ENCODE data around the gene PDLIM3.
"Not testable (repeated sequence)": the region's sequence is repeated elsewhere in the genome, so short reads cannot be mapped to it uniquely, and the experiment has no call there.

The PDLIM3 gene

DNA sequence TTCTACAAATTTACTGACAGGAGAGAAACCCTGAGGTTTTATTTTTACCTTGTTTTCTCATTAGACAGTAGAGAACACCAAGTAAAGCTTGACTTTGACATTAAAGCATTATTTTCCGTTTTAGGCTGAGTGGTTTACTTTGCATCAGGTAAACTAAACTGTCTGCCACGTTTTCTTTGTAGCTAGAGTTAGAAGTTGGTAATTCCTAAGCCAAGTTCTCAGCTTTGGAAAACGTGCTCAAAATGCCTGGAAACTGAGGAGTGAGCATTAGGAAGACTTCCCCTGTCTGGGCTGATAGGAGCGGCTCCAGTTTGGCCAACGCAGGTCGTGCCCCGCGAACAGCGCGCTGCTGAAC is 819 bp downstream of the PDLIM3 start:
- TF ChIP-seq CTCF (IDR thresholded peaks at IDR 0.05; ENCODE audit: low read depth, low read length, missing control alignments) = no peak
- DNase-seq (ENCODE audit: extremely low read depth, low read depth) = no peak
- H3K4me3 ChIP-seq (replicated peaks; ENCODE audit: low read depth, low read length) = no peak overlapping the region; the same call in 1 of the 2 replicates

DNA sequence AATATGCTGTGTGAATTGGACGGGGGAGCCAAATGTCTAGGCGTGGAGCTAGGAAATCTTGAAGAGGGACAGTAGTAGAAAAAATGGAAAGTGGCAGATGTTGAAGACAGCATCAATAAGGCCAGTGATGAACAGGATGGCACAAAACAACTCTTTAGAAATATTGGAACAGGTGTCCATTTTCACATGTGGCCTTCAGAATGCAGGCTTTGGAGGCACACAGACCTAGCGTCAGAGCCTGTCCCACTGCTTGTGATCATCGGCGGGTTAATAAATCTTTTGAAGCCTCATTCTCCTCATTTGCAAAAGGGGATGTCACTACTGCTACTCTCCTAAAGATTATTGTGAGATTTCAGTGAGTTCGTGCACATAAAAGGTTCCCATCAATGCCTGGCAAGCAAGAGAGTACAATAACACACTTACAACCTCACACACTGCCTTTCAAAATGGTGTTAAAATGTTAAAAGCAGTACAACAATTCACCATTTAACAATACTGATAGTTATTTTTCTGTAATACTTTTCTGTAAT is 2.4 kb downstream of the PDLIM3 start:
- no peak for DNase-seq (ENCODE audit: extremely low read depth, low read depth)
- TF ChIP-seq CTCF (IDR thresholded peaks at IDR 0.05; ENCODE audit: low read depth, low read length, missing control alignments) = no peak
- no peak overlapping the region for H3K4me3 ChIP-seq (replicated peaks; ENCODE audit: low read depth, low read length)

GRCh38 chr4:185532293-185532692 is 3.0 kb downstream of the PDLIM3 start:
- TF ChIP-seq CTCF (IDR thresholded peaks at IDR 0.05; ENCODE audit: low read depth, low read length, missing control alignments) = no peak
- no peak overlapping the region for H3K4me3 ChIP-seq (replicated peaks; ENCODE audit: low read depth, low read length)
- no peak for DNase-seq (ENCODE audit: extremely low read depth, low read depth)

DNA sequence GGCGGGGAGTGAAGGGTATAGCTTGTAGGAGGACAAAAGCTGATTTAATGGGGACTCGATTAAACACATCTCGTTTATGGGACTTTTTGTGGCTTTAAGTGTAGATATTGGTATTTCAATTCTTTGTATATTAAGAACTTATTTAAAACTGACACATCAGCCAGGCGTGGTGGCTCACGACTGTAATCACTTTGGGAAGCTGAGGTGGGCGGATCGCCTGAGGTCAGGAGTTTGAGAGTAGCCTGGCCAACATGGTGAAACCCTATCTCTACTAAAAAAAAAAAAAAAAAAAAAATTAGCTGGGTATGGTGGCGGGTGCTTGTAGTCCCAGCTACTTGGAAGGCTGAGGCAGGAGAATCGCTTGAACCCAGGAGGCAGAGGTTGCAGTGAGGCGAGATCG is 3.7 kb downstream of the PDLIM3 start:
- H3K4me3 ChIP-seq (replicated peaks; ENCODE audit: low read depth, low read length); DNase-seq (ENCODE audit: extremely low read depth, low read depth): not testable (repeated sequence)

- no peak overlapping the region for H3K4me3 ChIP-seq (replicated peaks; ENCODE audit: low read depth, low read length)
- TF ChIP-seq CTCF (IDR thresholded peaks at IDR 0.05; ENCODE audit: low read depth, low read length, missing control alignments) = no peak
- DNase-seq (ENCODE audit: extremely low read depth, low read depth) = no peak
Measured at GRCh38 chr4:185529413-185529812, 5.9 kb downstream of the PDLIM3 start.

DNA sequence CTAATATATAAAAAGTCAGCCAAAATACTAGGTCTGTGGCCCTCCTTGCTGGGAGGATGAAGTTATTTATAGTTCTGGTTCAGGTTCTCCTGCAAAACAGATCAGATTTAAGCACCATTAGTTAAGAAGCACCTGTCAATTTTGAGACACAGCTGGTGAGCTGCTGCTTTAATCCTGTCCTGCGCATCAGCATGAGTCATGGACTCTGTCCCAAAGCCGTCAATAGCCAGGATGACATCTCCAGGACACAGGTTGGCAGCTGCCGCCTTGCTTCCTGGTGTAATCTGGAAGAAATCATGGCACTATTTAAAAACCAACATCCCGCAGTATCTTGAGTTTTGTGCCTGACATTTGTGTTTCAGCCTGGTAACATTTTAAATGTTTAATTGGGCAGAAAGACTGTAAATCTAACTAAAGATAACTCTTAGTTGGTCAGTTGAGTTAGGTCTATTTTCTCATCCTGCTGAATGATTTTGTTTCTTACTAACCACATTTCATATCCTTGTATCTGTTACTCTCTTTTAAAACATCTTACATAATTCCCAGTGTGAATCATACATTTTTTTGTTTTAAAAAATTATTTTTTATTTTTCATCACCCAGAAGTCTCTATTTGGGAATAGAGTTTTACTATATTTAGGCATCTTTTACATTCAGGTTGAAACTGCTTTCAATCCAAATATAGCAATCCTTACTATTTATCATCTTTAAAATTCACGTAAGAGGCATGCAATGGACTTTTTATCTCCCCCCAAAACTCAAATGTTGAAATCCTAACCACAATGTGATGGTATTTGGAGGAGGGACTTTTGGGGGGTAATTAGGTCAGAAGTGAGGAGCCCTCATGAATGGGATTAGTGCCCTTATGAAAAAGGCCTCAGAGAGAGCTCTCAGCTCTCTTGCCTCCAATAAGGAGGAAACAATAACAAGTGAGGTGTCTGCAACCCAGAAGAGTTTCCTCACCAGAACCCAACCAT is 10.1 kb downstream of the PDLIM3 start:
- DNase-seq (ENCODE audit: extremely low read depth, low read depth) = no peak
- no peak for TF ChIP-seq CTCF (IDR thresholded peaks at IDR 0.05; ENCODE audit: low read depth, low read length, missing control alignments)
- no peak overlapping the region for H3K4me3 ChIP-seq (replicated peaks; ENCODE audit: low read depth, low read length)

DNA sequence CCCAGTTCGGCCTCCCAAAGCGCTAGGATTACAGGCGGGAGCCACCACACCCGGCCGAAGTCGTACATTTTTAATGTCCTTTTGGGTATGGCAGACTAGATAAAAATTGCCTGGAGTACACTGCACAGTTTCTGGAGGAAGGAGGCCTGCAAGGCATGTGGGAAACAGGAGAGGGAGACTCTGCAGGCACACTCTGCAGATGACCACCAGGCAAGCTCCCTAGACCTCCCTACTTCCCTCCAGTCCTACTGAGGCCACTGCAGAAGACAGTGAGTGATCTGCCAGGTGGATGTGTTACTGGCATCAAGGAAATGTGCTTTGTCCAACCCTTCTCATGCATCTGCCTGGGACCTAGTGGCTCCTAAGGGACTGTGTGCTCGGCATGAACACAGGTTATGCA is 11.4 kb downstream of the PDLIM3 start:
- H3K4me3 ChIP-seq (replicated peaks; ENCODE audit: low read depth, low read length) = no peak overlapping the region
- no peak for TF ChIP-seq CTCF (IDR thresholded peaks at IDR 0.05; ENCODE audit: low read depth, low read length, missing control alignments)
- DNase-seq (ENCODE audit: extremely low read depth, low read depth) = no peak

All from HFF-Myc (cell line).